ENCODE results near the gene SLC29A1.

Gene SLC29A1

GRCh38 chr6:44223319-44224028 is at the start of gene SLC29A1:
Gene SLC29A1, plus strand, starts transcription at chr6:44223595. Its CDS starts 3,719 bp downstream, at chr6:44227314.
- DNase-seq (ENCODE audit: low read depth, low spot score): peak; percentile 33
- peak within 1 kb of the TSS; percentile 46 for H3K4me3 ChIP-seq (ENCODE audit: low read depth, low read length)
- in situ Hi-C loops (cut with HindIII; ENCODE audit: low sequenced_read_pairs): no loop called here
- no peak for TF ChIP-seq CTCF (IDR thresholded peaks at IDR 0.05; ENCODE audit: low read depth, low read length)

GRCh38 chr6:44176130-44176761 is 47.1 kb upstream of the SLC29A1 start:
- in situ Hi-C loops (cut with HindIII; ENCODE audit: low sequenced_read_pairs): no loop called here
- H3K4me3 ChIP-seq (ENCODE audit: low read depth, low read length): no peak overlapping the region
- TF ChIP-seq CTCF (IDR thresholded peaks at IDR 0.05; ENCODE audit: low read depth, low read length): no peak
- DNase-seq (ENCODE audit: low read depth, low spot score): no peak

- no peak overlapping the region for H3K4me3 ChIP-seq (ENCODE audit: low read depth, low read length)
- in situ Hi-C loops (cut with HindIII; ENCODE audit: low sequenced_read_pairs): no loop called here
- DNase-seq (ENCODE audit: low read depth, low spot score): no peak
- TF ChIP-seq CTCF (IDR thresholded peaks at IDR 0.05; ENCODE audit: low read depth, low read length): no peak
Observed at GRCh38 chr6:44176762-44177509, 46.5 kb upstream of the SLC29A1 start.

- DNase-seq (ENCODE audit: low read depth, low spot score): peak; percentile 29
- in situ Hi-C loops (cut with HindIII; ENCODE audit: low sequenced_read_pairs): no loop called here
- TF ChIP-seq CTCF (IDR thresholded peaks at IDR 0.05; ENCODE audit: low read depth, low read length): no peak
- no peak overlapping the region for H3K4me3 ChIP-seq (ENCODE audit: low read depth, low read length)
Observed at GRCh38 chr6:44177691-44178423, 45.5 kb upstream of the SLC29A1 start.

GRCh38 chr6:44178424-44179071 is 44.8 kb upstream of the SLC29A1 start:
- no peak overlapping the region for H3K4me3 ChIP-seq (ENCODE audit: low read depth, low read length)
- no peak for DNase-seq (ENCODE audit: low read depth, low spot score)
- in situ Hi-C loops (cut with HindIII; ENCODE audit: low sequenced_read_pairs): no loop called here
- no peak for TF ChIP-seq CTCF (IDR thresholded peaks at IDR 0.05; ENCODE audit: low read depth, low read length)

Data from astrocyte of the spinal cord (primary cell).